ENCODE measurements around the gene MX1.

MX1 gene, protein sequence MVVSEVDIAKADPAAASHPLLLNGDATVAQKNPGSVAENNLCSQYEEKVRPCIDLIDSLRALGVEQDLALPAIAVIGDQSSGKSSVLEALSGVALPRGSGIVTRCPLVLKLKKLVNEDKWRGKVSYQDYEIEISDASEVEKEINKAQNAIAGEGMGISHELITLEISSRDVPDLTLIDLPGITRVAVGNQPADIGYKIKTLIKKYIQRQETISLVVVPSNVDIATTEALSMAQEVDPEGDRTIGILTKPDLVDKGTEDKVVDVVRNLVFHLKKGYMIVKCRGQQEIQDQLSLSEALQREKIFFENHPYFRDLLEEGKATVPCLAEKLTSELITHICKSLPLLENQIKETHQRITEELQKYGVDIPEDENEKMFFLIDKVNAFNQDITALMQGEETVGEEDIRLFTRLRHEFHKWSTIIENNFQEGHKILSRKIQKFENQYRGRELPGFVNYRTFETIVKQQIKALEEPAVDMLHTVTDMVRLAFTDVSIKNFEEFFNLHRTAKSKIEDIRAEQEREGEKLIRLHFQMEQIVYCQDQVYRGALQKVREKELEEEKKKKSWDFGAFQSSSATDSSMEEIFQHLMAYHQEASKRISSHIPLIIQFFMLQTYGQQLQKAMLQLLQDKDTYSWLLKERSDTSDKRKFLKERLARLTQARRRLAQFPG

DNA sequence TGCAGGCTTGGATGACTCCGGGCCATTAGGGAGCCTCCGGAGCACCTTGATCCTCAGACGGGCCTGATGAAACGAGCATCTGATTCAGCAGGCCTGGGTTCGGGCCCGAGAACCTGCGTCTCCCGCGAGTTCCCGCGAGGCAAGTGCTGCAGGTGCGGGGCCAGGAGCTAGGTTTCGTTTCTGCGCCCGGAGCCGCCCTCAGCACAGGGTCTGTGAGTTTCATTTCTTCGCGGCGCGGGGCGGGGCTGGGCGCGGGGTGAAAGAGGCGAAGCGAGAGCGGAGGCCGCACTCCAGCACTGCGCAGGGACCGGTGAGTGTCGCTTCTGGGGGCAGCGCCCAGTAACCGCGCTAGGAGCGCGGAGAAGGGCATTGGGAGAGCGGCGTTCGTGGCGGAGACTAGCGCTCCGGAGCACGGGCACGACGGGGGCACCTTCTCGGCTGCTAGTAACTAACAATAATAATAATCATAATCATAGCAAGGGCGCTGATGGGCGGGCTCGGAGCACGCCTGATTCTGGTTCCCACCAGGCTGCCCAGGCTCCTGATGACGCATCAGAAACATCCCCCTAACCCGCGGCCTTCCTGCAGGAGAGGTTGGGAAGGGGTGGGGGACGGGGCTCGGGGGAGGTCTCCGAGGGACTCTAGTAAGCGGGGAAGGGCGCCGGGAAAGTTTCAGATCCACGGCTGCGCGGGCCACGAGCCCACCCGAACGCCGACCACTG lies at the start of gene MX1:
MX1 (plus strand) TSS at position 286 of the 722 bp plus-strand sequence. CDS start 5,832 bp downstream, outside the sequence.
- no peak for DNase-seq

DNA sequence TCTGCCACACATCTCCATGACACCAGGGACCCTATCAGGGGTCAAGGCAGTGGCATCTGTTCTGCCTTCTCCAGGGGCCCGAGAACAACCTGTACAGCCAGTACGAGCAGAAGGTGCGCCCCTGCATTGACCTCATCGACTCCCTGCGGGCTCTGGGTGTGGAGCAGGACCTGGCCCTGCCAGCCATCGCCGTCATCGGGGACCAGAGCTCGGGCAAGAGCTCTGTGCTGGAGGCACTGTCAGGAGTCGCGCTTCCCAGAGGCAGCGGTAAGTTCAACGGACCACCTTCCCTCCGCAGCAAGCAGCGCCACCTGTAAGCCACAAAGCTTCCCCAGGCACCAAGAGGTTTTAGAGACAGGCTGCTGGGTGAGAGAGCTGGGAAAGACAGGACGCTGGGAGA lies 48.3 kb upstream of the MX1 start:
- DNase-seq = no peak

DNA sequence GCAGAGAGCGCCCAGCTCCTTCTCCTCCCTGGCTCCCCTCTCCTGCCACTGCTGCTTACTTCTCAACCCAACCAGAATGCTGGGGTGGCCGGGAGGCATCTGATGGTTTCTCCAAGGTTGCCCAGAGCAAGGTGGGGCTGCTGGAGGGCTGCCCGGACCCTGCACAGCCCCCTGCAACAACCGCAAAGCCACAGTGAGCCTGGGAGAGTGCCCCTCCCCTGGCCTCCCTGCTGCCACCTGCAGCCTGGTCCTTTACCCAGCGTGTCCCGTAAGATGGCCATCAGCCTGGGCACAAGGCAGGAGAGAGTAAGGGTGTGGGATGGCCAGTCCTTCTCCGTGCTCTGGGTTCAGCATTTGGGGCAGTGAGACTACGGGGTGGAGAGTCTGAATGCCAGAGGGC lies 47.2 kb upstream of the MX1 start:
- no peak for DNase-seq

GRCh38 chr21:41379901-41380300 lies 46.1 kb upstream of the MX1 start:
- DNase-seq = no peak

- no peak for DNase-seq
These were observed 44.3 kb upstream of the MX1 start for GRCh38 chr21:41381731-41382130.

DNA sequence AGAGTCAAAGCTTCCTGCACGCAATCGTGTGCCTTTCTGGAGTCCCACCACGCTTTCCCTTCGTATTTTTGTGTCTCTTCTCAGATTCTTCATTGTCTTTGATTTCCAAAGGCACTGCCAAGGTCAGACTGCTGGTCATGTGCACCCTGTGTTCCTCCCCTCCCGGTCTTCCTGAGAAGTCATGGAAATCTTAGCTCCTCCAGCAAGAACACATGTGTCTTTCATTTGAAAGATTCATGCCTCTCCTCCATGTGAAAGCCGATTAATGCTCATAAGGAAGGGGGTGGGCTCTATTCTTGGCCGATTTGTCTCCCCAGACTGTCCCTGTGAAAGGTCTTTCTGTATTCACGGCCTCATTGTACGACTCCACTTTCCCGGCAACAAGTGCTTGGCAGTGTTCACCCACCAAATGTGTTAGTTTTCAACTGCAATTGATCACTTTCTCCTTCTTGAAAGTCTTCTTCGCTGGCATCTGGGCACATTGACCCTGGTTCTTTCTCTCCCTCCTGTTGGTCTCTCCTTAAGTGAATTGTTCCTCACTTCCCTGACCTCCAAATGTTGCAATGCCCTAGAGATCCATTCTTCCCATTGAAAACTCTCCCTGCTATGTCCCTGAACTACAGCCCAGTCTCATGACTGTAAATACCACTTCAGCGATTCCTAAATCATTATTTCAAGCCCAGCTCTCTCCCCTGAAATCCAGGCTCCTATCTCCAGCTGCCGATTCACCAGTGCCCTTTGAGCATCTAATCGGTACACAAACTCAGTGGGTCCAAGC lies 38.8 kb upstream of the MX1 start:
- no peak for DNase-seq

DNA sequence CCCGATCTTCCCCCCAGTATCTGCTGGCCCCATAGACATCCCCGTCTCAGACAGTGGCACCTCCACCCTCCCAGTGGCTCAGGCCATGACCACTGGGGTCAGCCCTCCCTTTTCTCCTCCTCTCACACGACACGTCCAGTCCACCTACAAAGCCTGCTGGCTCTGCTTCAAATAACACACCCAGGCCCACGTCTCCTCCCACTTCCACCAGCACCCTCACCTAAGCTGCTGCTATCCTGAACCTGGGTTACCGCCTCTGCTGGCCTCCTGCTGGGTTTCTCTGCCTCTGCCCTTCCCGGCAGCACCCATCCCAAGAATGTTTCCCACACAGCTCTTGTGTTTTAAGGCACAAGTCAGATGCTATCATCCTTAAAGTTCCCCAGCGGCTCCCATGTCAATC lies 38.2 kb upstream of the MX1 start:
- no peak for DNase-seq

DNA sequence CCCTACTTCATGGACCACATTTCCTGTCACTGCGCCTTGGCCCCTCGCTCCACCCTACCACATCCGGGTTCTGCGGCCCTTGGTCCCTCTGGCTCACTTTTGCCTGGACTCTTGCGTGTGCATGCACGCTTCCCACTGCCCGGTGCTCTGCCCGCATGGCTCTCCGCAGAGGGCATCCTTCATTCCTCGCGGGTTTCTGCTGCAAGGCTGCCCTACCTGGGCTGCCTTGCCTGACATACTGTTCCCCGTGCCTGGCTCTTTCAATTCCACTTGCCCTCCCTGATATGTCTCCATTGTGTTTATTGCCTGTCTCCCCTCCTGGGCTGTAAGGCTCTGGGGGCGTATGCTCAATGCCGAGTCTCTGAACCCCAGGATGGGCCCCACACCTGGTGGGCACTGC lies 37.8 kb upstream of the MX1 start:
- no peak for DNase-seq

DNA sequence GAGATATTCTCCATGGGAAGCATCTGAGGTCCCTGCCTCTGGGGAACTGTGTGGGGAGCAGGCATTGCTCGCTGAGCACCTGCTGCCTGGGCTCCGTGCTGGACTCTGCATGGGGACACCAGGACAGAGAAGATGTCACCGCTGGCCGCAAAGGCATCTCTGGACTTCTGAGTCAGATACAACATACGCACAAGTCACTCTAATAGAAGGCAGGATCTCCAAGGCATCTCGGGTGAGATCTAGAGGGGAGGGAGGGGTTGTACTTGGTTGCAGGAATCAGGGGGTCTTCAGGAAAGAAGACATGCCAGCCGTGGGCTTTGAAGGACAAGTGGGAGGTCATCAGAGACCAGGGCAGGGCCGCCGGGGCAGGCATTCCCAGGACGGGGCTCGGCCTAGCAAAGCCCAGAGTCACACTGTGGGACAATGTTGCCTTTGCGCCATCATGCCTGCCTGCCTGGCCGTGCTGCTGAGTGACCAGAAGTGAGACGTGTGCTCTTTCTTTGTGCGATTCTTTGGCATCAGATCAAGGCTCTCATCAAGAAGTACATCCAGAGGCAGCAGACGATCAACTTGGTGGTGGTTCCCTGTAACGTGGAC lies 35.9 kb upstream of the MX1 start:
- no peak for DNase-seq

DNA sequence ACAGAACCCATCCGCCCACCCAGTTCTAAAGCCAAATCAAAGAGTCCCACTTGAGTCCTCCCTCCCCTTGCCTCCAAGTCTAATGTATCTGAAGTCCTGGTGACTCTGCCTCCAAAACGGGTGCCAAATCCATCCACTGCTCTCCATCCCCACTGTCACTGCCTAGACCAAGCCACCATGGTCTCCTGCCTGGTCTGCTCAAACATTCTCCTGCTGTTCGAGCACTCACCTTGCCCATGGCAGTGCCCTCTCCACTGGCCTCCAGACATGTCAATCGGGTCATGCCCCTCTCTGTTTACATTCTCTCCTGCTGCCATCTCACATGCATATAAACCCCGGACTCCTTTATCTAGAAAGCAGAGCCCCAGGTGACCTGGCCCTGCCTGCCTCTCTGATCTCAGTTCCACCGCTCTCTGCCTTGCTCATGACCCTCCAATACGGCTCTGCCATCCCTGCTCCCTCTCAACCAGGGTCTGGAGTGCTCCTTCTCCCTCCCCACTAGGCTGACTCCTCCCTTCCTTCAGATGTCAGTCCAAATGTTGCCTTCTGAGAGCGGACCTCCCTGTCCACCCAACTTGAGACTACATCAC lies 32.1 kb upstream of the MX1 start:
- DNase-seq = no peak

DNA sequence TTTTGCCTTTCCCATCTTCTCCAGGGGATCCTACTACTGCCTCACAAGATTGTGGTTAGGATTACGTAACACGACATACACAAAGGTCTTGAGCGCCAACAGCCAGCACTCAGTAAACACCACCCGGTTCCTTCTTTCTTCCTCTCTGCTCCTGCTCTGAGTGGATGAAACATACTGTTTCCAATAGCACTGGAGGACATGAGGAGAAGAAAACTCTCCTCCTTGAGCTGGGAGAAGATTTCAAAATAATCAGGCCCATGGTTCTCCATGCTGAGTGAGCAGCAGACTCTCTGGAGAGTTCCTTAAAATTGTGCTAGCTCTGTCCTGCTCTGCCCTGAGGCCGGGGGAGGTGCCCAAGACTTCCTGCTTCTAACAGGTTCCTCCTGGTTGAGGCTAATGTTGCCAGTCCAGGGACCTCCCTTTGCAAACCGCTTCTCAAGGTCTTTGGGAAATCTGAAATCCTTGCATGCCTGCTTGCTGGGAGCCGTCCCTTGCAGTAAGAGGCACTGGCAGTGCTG lies 29.4 kb upstream of the MX1 start:
- DNase-seq = no peak

GRCh38 chr21:41397471-41397891 lies 28.6 kb upstream of the MX1 start:
- no peak for DNase-seq

- DNase-seq = no peak
These were observed 27.8 kb upstream of the MX1 start for GRCh38 chr21:41398251-41398650.

DNA sequence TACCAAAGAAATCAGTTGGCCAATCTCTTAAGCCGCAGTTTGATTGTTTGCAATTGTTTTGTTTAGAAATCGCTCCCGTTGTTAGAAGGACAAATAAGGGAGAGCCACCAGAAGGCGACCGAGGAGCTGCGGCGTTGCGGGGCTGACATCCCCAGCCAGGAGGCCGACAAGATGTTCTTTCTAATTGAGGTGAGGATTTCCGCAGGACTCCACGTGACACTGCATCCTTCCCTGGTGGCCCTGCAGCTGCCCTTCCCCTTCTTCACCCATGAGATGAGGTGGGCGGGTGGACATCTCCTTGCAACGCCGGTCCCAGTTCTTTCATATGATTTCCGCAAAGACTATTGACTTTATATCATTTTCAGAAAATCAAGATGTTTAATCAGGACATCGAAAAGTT lies 27.2 kb upstream of the MX1 start:
- no peak for DNase-seq

- no peak for DNase-seq
These were observed 26.7 kb upstream of the MX1 start for GRCh38 chr21:41399246-41399800.

DNA sequence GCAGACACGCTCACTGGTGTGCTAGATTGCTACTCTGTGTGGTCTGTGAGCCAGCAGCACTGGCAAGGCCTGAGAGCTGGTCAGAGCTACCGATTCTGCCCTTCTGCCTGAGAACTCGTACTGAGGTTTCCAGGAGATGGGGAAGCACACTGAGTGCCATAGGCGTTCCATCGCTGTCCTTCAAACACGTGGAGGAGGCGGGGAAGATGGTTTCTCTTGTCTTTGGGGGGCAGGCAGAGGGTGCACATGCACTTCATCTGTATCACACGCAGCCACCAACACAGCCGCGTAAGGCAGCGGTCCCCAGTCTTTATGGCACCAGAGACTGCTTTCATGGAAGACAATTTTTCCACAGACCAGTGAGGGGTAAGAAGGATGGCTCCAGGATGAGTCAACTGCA lies 23.8 kb upstream of the MX1 start:
- DNase-seq = no peak

DNA sequence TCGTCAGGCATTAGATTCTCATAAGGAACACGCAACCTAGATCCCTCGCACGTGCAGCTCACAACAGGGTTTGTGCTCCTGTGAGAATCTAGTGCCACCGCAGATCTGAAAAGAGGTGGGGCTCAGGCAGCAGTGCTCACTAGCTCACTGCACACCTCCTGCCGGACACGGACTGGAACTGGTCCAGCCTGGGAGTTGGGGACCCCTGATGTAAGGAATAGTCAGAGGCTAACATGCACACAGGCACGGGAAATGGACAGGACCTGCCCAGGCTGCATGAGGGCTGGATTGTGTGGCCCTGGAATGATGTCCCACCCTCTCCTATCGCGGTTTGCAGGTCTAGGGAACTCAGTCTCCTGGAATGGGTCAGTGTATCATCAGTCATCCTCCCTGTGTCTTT lies 23.2 kb upstream of the MX1 start:
- DNase-seq = no peak

DNA sequence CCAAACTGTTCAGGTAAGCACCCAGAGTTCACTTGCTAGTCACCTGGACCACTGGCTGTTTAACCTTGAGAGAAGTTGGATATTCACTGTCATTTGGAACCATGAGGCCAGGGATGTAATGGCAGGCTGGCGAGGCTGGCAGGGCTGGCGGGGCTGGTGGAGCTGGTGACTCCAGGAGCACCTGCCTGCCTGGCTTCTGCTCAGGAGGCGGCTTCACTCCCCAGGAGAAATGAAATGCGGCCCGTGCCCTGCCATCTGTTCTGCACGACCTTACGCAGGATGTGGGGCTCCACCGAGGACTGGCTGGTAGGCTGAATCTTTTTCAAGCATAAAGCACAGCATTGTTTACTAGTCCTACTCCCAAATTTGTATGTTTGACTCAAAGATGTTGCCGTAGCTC lies 22.7 kb upstream of the MX1 start:
- no peak for DNase-seq

- DNase-seq = no peak
These were observed 22.1 kb upstream of the MX1 start for GRCh38 chr21:41403966-41404365.

DNA sequence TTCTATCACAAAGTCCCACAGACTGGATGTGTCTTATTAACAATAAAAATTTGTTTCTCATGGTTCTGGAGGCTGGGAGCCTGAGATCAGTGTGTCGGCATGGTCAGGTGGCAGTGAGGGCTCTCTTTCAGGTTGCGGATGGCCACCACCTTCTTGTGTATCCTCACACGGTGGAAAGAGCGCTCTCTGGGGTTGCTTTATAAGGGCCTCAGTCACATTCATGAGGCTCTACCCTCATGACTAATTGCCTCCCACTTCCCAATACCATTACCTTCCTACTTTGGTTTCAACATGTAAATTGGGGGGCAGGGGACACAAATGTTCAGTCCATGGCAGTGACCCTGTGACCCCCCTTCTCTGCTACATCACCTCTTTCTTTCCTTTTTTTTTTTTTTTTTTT lies 20.7 kb upstream of the MX1 start:
- DNase-seq = no peak

DNA sequence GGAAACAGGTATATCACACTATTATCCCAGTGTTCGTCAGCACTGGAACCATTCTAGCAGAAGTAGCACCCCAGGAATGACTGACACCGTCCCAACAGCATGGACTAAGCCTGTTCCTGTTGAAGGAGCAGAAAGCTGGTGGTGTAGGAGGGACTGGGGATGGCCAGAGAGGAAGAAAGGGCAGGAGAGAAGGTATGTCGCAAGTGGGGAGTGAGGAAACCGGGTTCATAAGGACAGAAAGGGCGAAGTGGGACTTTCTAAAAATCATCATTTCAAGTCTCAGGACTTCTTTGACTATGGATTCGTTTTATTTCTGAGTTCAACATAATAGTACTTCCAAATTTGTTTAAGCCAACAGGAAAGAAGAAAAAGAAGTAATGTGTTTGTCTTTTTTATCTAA lies 19.7 kb upstream of the MX1 start:
- DNase-seq = no peak

All from NCI-H187 treated with DMSO at 0.1 percent for 48 hours (cell line).